Measurements from ENCODE around the gene IL18BP.

DNA sequence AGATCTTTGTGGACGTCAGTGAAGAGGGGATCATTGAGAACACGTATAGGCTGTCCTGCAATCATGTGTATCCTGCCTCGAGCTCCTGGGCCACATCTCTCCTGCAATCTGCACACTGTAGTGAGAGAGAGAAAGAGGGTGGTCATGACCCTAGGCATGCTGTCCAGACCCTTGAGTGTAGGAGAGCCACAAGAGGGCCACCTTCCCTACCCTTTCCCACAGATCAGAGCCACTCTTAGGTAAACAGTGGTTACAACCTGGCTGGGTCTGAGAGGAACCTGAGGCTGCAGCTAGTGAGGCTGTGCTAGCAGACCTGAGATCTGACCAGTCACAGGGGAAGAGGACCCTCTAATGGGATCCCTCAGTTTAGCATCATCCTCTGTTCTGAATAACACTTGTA lies 3.9 kb upstream of the IL18BP start:
- TF ChIP-seq, protein P1, sequence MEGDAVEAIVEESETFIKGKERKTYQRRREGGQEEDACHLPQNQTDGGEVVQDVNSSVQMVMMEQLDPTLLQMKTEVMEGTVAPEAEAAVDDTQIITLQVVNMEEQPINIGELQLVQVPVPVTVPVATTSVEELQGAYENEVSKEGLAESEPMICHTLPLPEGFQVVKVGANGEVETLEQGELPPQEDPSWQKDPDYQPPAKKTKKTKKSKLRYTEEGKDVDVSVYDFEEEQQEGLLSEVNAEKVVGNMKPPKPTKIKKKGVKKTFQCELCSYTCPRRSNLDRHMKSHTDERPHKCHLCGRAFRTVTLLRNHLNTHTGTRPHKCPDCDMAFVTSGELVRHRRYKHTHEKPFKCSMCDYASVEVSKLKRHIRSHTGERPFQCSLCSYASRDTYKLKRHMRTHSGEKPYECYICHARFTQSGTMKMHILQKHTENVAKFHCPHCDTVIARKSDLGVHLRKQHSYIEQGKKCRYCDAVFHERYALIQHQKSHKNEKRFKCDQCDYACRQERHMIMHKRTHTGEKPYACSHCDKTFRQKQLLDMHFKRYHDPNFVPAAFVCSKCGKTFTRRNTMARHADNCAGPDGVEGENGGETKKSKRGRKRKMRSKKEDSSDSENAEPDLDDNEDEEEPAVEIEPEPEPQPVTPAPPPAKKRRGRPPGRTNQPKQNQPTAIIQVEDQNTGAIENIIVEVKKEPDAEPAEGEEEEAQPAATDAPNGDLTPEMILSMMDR (IDR thresholded peaks at IDR 0.05) = no peak
- no peak for TF ChIP-seq ZFX (IDR thresholded peaks at IDR 0.05; ENCODE audit: borderline replicate concordance)
